Esophagus muscularis mucosa (tissue), 4 donors: ENCODE results near the gene SLIT1.

Experiments
- EP300 ChIP-seq: sonication (generic); formaldehyde crosslinking; IDR thresholded peaks from one replicate; pipeline ENCODE4 v1.6.1; 2017; ENCODE audit warnings: antibody characterized with exemption
- POLR2A ChIP-seq: fragments of 450-650 bp; IDR thresholded peaks from one replicate; pipeline ENCODE4 v1.6.1; 2017; ENCODE audit warnings: antibody characterized with exemption, moderate library complexity, mild to moderate bottlenecking, low read depth
- POLR2AphosphoS5 ChIP-seq, 2 donors: sonication (generic); formaldehyde crosslinking; IDR thresholded peaks; one replicate each; pipeline ENCODE4 v1.6.1; 2017; ENCODE audit warnings: antibody characterized with exemption in 2 of 2
- TF ChIP-seq, protein P1 (sequence below), 3 experiments: fragments of 200-600 bp in 2 of 3; fragments of 450-650 bp in 1 of 3; sonication (generic) in 2 of 3; IDR thresholded peaks; one replicate each; pipeline ENCODE4 v1.5.1; 2017 to 2019; ENCODE audit warnings: antibody characterized with exemption in 3 of 3, mild to moderate bottlenecking in 2 of 3, moderate library complexity in 1 of 3

DNA sequence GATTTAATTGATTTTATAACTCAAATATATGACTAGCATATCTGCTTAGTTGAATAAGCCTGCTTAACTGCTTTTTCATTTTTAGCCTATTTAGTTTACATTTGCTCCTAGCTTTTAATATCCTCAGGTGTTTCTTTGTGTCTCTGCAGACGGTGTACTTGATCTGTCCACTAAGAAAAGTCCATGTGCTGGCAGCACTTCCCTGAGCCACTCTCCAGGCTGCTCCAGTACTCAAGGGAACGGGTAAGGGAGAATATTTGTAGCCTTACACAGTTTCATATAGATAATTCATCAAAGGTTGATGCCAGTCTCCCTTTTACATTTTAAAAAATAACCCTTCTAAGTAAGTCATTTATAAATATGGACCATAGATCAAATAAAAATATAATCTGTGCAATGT is 233.8 kb downstream of the SLIT1 start:
- TF ChIP-seq, protein P1, sequence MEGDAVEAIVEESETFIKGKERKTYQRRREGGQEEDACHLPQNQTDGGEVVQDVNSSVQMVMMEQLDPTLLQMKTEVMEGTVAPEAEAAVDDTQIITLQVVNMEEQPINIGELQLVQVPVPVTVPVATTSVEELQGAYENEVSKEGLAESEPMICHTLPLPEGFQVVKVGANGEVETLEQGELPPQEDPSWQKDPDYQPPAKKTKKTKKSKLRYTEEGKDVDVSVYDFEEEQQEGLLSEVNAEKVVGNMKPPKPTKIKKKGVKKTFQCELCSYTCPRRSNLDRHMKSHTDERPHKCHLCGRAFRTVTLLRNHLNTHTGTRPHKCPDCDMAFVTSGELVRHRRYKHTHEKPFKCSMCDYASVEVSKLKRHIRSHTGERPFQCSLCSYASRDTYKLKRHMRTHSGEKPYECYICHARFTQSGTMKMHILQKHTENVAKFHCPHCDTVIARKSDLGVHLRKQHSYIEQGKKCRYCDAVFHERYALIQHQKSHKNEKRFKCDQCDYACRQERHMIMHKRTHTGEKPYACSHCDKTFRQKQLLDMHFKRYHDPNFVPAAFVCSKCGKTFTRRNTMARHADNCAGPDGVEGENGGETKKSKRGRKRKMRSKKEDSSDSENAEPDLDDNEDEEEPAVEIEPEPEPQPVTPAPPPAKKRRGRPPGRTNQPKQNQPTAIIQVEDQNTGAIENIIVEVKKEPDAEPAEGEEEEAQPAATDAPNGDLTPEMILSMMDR (IDR thresholded peaks at IDR 0.05) = no peak
- TF ChIP-seq EP300 = no peak
- no peak for TF ChIP-seq POLR2AphosphoS5 (IDR thresholded peaks at IDR 0.05)
- TF ChIP-seq POLR2A = no peak
